OCI-LY1 (cell line): Measurements from ENCODE around the gene ID2.

Source experiments
- H2AFZ ChIP-seq: fragments of 200-600 bp; sonication (generic), shearing (Covaris generic); 2 replicates; pipeline ENCODE4 v1.6.0; 2014; ENCODE audit warnings: antibody characterized with exemption, mild to moderate bottlenecking, low read length
- H3F3A ChIP-seq: fragments of 200-600 bp; sonication (generic), shearing (Covaris generic); 2 replicates; pipeline ENCODE4 v1.6.0; 2014; ENCODE audit warnings: mild to moderate bottlenecking, antibody characterized with exemption, low read length, moderate library complexity; ENCODE audit not compliant: insufficient read depth
- H3K27ac ChIP-seq: fragments of 200-600 bp; sonication (generic); 2 replicates; pipeline ENCODE4 v1.5.1; 2014; ENCODE audit warnings: low read length, mixed run types, mild to moderate bottlenecking, low read depth; ENCODE audit not compliant: poor library complexity, severe bottlenecking
- H3K27me3 ChIP-seq: fragments of 200-600 bp; sonication (generic); 2 replicates; pipeline ENCODE4 v1.6.0; 2014; ENCODE audit warnings: antibody characterized with exemption, mild to moderate bottlenecking, low read length, moderate library complexity; ENCODE audit not compliant: insufficient read depth
- H3K36me3 ChIP-seq: fragments of 200-600 bp; sonication (generic); 2 replicates; pipeline ENCODE4 v1.6.1; 2014; ENCODE audit warnings: mild to moderate bottlenecking, antibody characterized with exemption, low read length, moderate library complexity, mixed read lengths; ENCODE audit not compliant: insufficient read depth
- H3K4me1 ChIP-seq: fragments of 200-600 bp; sonication (generic); 2 replicates; pipeline ENCODE4 v1.5.1; 2014; ENCODE audit warnings: mild to moderate bottlenecking, low read length, moderate library complexity; ENCODE audit not compliant: insufficient read depth, severe bottlenecking
- H3K4me2 ChIP-seq: fragments of 200-600 bp; sonication (generic), shearing (Covaris generic); 2 replicates; pipeline ENCODE4 v1.6.1; 2014; ENCODE audit warnings: low read length
- H3K4me3 ChIP-seq: fragments of 200-600 bp; sonication (generic); 2 replicates; pipeline ENCODE4 v1.5.1; 2014; ENCODE audit warnings: low read length, low read depth, mild to moderate bottlenecking, mixed read lengths; ENCODE audit not compliant: poor library complexity, severe bottlenecking
- H3K79me2 ChIP-seq: fragments of 200-600 bp; shearing (Covaris generic); 2 replicates; pipeline ENCODE4 v1.6.1; 2016; ENCODE audit warnings: mixed run types, low read length, mixed read lengths; ENCODE audit not compliant: insufficient read depth
- H3K9ac ChIP-seq: fragments of 200-600 bp; sonication (generic), shearing (Covaris generic); 2 replicates; pipeline ENCODE4 v1.6.1; 2014; ENCODE audit warnings: mild to moderate bottlenecking, low read length, mixed read lengths
- H3K9me2 ChIP-seq: fragments of 200-600 bp; sonication (generic), shearing (Covaris generic); 2 replicates; pipeline ENCODE4 v1.6.1; 2014; ENCODE audit warnings: low read depth, mild to moderate bottlenecking, low read length, mixed read lengths
- H3K9me3 ChIP-seq: fragments of 200-600 bp; shearing (Covaris generic); 2 replicates; pipeline ENCODE4 v1.6.1; 2014; ENCODE audit warnings: low read length, mixed read lengths
- H4K20me1 ChIP-seq: fragments of 200-600 bp; sonication (generic), shearing (Covaris generic); 2 replicates; pipeline ENCODE4 v1.6.0; 2016; ENCODE audit warnings: mild to moderate bottlenecking, low read length; ENCODE audit not compliant: insufficient read depth
- EZH2 ChIP-seq: fragments of 200-600 bp; sonication (generic), shearing (Covaris generic); IDR thresholded peaks from 2 replicates; pipeline ENCODE4 v1.8.0; 2017; ENCODE audit warnings: borderline replicate concordance, mixed run types, mild to moderate bottlenecking, antibody characterized with exemption, low read length, moderate library complexity, mixed read lengths
- TF ChIP-seq, protein P1 (sequence below): fragments of 200-600 bp; sonication (generic), shearing (Covaris generic); IDR thresholded peaks from 2 replicates; pipeline ENCODE4 v1.5.1; 2017; ENCODE audit warnings: mild to moderate bottlenecking, antibody characterized with exemption, low read length, moderate library complexity, mixed read lengths

ID2 gene

DNA sequence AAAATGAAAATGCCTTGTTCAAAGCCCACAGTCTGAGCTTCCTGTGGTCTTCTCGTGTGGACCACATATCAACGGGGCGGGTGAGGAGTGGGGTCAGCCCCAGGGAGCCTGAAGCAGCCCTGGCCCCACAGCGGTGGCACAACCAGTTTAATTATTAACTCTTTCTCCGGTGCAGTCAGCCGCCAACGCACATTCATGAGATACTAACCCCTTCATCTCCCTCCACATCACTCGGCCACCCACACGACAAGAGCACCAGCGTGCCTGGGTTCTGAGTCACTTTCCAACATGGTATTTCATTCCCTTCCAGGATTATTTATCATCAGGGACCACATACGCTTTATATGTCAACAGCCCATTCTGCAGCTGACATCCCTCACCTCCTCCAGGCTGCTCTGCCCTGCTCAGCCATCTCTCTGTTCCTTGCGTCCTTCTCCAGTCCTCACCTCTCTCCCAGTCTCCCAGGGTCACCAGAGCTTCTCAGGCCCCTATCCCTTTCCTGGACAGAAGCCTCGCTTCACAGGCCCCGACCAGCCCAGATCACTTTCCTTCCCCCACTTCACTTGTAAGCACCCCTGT is 48.0 kb upstream of the ID2 start:
- H3K9me2 ChIP-seq = no peaks in the 10 kb centered on the region
- no peak overlapping the region for H3K27ac ChIP-seq
- H3K36me3 ChIP-seq = no peaks in the 10 kb centered on the region
- H2AFZ ChIP-seq = no peak overlapping the region
- no peak for TF ChIP-seq EZH2
- TF ChIP-seq, protein P1, sequence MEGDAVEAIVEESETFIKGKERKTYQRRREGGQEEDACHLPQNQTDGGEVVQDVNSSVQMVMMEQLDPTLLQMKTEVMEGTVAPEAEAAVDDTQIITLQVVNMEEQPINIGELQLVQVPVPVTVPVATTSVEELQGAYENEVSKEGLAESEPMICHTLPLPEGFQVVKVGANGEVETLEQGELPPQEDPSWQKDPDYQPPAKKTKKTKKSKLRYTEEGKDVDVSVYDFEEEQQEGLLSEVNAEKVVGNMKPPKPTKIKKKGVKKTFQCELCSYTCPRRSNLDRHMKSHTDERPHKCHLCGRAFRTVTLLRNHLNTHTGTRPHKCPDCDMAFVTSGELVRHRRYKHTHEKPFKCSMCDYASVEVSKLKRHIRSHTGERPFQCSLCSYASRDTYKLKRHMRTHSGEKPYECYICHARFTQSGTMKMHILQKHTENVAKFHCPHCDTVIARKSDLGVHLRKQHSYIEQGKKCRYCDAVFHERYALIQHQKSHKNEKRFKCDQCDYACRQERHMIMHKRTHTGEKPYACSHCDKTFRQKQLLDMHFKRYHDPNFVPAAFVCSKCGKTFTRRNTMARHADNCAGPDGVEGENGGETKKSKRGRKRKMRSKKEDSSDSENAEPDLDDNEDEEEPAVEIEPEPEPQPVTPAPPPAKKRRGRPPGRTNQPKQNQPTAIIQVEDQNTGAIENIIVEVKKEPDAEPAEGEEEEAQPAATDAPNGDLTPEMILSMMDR = no peak
- no peaks in the 10 kb centered on the region for H3K27me3 ChIP-seq
- H3K9ac ChIP-seq = no peak overlapping the region
- H3K9me3 ChIP-seq = no peaks in the 10 kb centered on the region
- no peak overlapping the region; the same call in 1 of the 2 replicates for H3K4me2 ChIP-seq
- no peaks in the 10 kb centered on the region for H3K79me2 ChIP-seq
- H4K20me1 ChIP-seq = no peaks in the 10 kb centered on the region
- peaks cover 34% of the 10 kb centered on the region for H3K4me1 ChIP-seq
- no peak overlapping the region for H3K4me3 ChIP-seq
- no peaks in the 10 kb centered on the region for H3F3A ChIP-seq

DNA sequence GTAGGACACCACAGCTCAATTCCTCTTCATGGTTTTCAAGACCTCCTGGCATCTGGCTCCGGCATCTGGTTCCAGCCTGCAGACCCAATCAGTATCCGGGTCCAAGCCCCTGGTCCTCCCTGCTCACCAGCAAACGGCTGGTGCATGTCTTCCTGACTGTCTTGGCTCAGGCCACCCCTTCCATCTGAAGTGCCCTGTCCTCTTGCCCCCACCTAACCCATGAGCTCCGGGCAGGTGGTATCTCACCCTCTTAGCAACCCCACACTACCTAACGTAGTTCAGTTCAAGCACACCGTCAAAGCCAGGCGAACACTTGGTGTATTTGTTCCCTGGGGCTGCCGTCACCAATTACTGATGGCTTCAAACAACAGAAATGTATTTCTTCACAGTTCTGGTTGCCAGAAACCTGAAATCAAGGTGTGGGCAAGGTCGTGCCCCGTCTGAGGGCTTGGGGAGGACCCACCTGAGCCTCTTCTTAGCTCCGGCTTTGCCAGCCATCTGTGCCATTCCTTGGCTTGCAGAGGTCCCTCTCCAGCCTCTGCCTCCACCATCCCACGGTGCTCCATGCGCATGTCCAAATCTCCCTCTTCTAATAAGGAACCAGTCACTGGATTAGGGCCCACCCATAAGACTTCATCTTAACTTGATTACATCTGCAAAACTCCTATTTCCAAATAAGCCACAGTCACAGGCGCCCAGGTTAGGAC is 47.2 kb upstream of the ID2 start:
- H3K4me2 ChIP-seq = no peak overlapping the region
- TF ChIP-seq EZH2 = no peak
- TF ChIP-seq, protein P1 = no peak
- no peak overlapping the region for H3K27ac ChIP-seq
- no peaks in the 10 kb centered on the region for H3F3A ChIP-seq
- H3K9me2 ChIP-seq = no peaks in the 10 kb centered on the region
- no peak overlapping the region for H3K4me3 ChIP-seq
- H3K36me3 ChIP-seq = no peaks in the 10 kb centered on the region
- H3K27me3 ChIP-seq = no peaks in the 10 kb centered on the region
- H2AFZ ChIP-seq = no peak overlapping the region
- H3K79me2 ChIP-seq = no peaks in the 10 kb centered on the region
- H3K9me3 ChIP-seq = no peaks in the 10 kb centered on the region
- no peak overlapping the region for H3K9ac ChIP-seq
- H4K20me1 ChIP-seq = no peaks in the 10 kb centered on the region
- peaks cover 26% of the 10 kb centered on the region for H3K4me1 ChIP-seq

DNA sequence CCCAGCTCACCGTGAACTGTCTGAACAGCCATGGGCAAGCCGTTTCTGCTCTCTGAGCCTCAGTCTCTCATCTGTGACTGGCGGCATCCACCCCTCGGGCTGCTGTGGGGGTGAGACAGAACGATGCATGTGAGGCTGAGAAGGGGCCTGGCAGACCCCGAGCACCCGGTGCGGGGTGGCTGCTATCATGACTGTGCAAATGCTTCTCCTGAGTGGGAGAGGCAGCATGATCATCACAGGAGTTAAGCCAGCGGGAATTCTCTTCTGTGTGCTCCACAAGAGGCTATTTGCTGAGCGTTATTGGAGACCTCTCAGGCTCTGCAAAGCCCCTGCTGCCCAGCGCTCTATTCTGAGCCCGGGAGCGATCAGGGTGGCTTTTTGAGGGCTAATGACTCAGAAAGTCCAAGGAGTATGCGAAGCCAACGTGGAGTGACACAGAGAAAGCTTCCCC is 45.8 kb upstream of the ID2 start:
- Histone ChIP-seq H3K4me1 (peaks cover 13% of the 10 kb centered on the region), H4K20me1 (no peaks in the 10 kb centered on the region), H2AFZ (no peak overlapping the region), H3K4me2 (no peak overlapping the region), H3K9me2 (no peaks in the 10 kb centered on the region), H3K9me3 (no peaks in the 10 kb centered on the region), H3K9ac (no peak overlapping the region), H3K79me2 (no peaks in the 10 kb centered on the region), H3K27ac (no peak overlapping the region), H3K4me3 (no peak overlapping the region), H3K36me3 (no peaks in the 10 kb centered on the region), H3K27me3 (no peaks in the 10 kb centered on the region; the same call in 1 of the 2 replicates), H3F3A (no peaks in the 10 kb centered on the region)
- TF ChIP-seq, protein P1 = no peak
- no peak for TF ChIP-seq EZH2
